Breast epithelium (tissue), 3 donors: ENCODE measurements around the gene CEP170.
"Not testable (repeated sequence)": the region's sequence is repeated elsewhere in the genome, so short reads cannot be mapped to it uniquely, and the experiment has no call there.

Experiments
- CTCF ChIP-seq, 3 donors: fragments of 450-650 bp; IDR thresholded peaks; one replicate each; pipeline ENCODE4 v1.5.1; 2016 to 2017; ENCODE audit warnings: antibody characterized with exemption in 3 of 3, mild to moderate bottlenecking in 3 of 3, moderate library complexity in 3 of 3
- POLR2A ChIP-seq: fragments of 450-650 bp; IDR thresholded peaks from one replicate; pipeline ENCODE4 v1.6.1; 2016; ENCODE audit warnings: antibody characterized with exemption, mild to moderate bottlenecking, moderate library complexity
- POLR2AphosphoS5 ChIP-seq, 3 donors: sonication (generic); formaldehyde crosslinking; IDR thresholded peaks; one replicate each; pipeline ENCODE4 v1.6.1; 2017; ENCODE audit warnings: antibody characterized with exemption in 3 of 3

GRCh38 chr1:243107171-243107570 lies 147.9 kb downstream of the CEP170 start:
- TF ChIP-seq CTCF (IDR thresholded peaks at IDR 0.05); POLR2A; POLR2AphosphoS5 (IDR thresholded peaks at IDR 0.05): not testable (repeated sequence)
